Astrocyte (in vitro differentiated cells and primary cell): ENCODE data around the gene CD81. TPM values are rescaled to one million over a fixed set of nuclear protein-coding genes. Genes with fewer than 3 reads are reported as not detected.
"Not testable (repeated sequence)": the region's sequence is repeated elsewhere in the genome, so short reads cannot be mapped to it uniquely, and the experiment has no call there.

Experiments used
- DNase-seq: peaks from one replicate; pipeline ENCODE4 v3.0.0-alpha.2; 2010; ENCODE audit warnings: low read depth
- FAIRE-seq: peaks from 2 replicates; lab custom pipeline; 2011; peaks lifted over from hg19 to GRCh38; lab: Jason Lieb, UNC
- H2AFZ ChIP-seq: 2 replicates; pipeline ENCODE4 v1.6.0; 2012; ENCODE audit warnings: low read depth, low read length, inconsistent platforms
- H3K27ac ChIP-seq: 2 replicates; pipeline ENCODE4 v1.5.1; 2011; ENCODE audit warnings: low read depth, low read length, inconsistent platforms
- H3K27me3 ChIP-seq: 2 replicates; pipeline ENCODE4 v1.6.0; 2011; ENCODE audit warnings: low read length, inconsistent platforms; ENCODE audit not compliant: insufficient read depth
- H3K36me3 ChIP-seq: 2 replicates; pipeline ENCODE4 v1.5.1; 2011; ENCODE audit warnings: low read length, inconsistent platforms; ENCODE audit not compliant: insufficient read depth
- H3K4me1 ChIP-seq: 2 replicates; pipeline ENCODE4 v1.5.1; 2011; ENCODE audit warnings: low read length, inconsistent platforms; ENCODE audit not compliant: insufficient read depth
- H3K4me2 ChIP-seq: 2 replicates; pipeline ENCODE4 v1.6.0; 2012; ENCODE audit warnings: low read length, inconsistent platforms
- H3K4me3 ChIP-seq: 2 replicates; pipeline ENCODE4 v1.5.1; 2011; ENCODE audit warnings: low read depth, mild to moderate bottlenecking, low read length, inconsistent platforms; ENCODE audit not compliant: insufficient read depth
- H3K79me2 ChIP-seq: 2 replicates; pipeline ENCODE4 v1.6.0; 2012; ENCODE audit warnings: mild to moderate bottlenecking, low read length, inconsistent platforms; ENCODE audit not compliant: insufficient read depth
- H3K9ac ChIP-seq: 2 replicates; pipeline ENCODE4 v1.6.0; 2012; ENCODE audit warnings: mild to moderate bottlenecking, low read length, inconsistent platforms
- H3K9me3 ChIP-seq: 2 replicates; pipeline ENCODE4 v1.5.1; 2012; ENCODE audit warnings: low read depth, mild to moderate bottlenecking, low read length, inconsistent platforms; ENCODE audit not compliant: insufficient read depth
- H4K20me1 ChIP-seq: 2 replicates; pipeline ENCODE4 v1.6.0; 2012; ENCODE audit warnings: low read length, inconsistent platforms; ENCODE audit not compliant: insufficient read depth
- H3K27ac Mint-ChIP-seq: one replicate; pipeline ENCODE4 v1.8.0; 2021; ENCODE audit warnings: mild to moderate bottlenecking, mixed read lengths; ENCODE audit not compliant: unreplicated experiment
- H3K27me3 Mint-ChIP-seq: one replicate; pipeline ENCODE4 v1.8.0; 2021; ENCODE audit warnings: low read depth, mixed read lengths; ENCODE audit not compliant: unreplicated experiment
- H3K36me3 Mint-ChIP-seq: one replicate; pipeline ENCODE4 v1.8.0; 2021; ENCODE audit warnings: low read depth, mixed read lengths; ENCODE audit not compliant: unreplicated experiment
- H3K4me1 Mint-ChIP-seq: one replicate; pipeline ENCODE4 v1.8.0; 2021; ENCODE audit warnings: low read depth, mixed read lengths; ENCODE audit not compliant: unreplicated experiment
- H3K4me3 Mint-ChIP-seq: one replicate; pipeline ENCODE4 v1.8.0; 2021; ENCODE audit warnings: mild to moderate bottlenecking, moderate library complexity, mixed read lengths; ENCODE audit not compliant: unreplicated experiment
- H3K9me3 Mint-ChIP-seq: one replicate; pipeline ENCODE4 v1.8.0; 2021; ENCODE audit warnings: mild to moderate bottlenecking, mixed read lengths; ENCODE audit not compliant: unreplicated experiment
- CTCF ChIP-seq: IDR thresholded peaks from 2 replicates; pipeline ENCODE4 v1.5.1; 2011; ENCODE audit warnings: low read depth, mild to moderate bottlenecking, inconsistent platforms, low read length, moderate library complexity; ENCODE audit not compliant: insufficient read depth
- EZH2 ChIP-seq: IDR thresholded peaks from 2 replicates; pipeline ENCODE4 v1.6.1; 2012; ENCODE audit warnings: mild to moderate bottlenecking, low read length, inconsistent platforms; ENCODE audit not compliant: insufficient read depth
- total RNA-seq: library from RNA; stranded (reverse); gene quantifications from 2 replicates; pipeline ENCODE4 v1.2.1, GENCODE V29; 2021

Gene CD81
- total RNA-seq, 1 donor from 2014 or later: 625 TPM

GRCh38 chr11:2331404-2331803 lies 45.7 kb upstream of the CD81 start:
- Histone ChIP-seq H3K9ac (no peak overlapping the region), H3K4me1 (no peaks in the 10 kb centered on the region), H4K20me1 (no peaks in the 10 kb centered on the region), H3K4me3 (no peak overlapping the region), H3K27ac (no peak overlapping the region), H2AFZ (no peak overlapping the region), H3K79me2 (no peaks in the 10 kb centered on the region), H3K4me2 (no peak overlapping the region), H3K9me3 (peaks cover 7% of the 10 kb centered on the region), H3K36me3 (no peaks in the 10 kb centered on the region), H3K27me3 (peaks cover 6% of the 10 kb centered on the region)
- FAIRE-seq (no peak), DNase-seq (no peak)
- Mint-ChIP-seq H3K4me1 (peaks cover under 1% of the 10 kb centered on the region), H3K9me3 (peaks cover 10% of the 10 kb centered on the region), H3K27me3 (peaks cover 19% of the 10 kb centered on the region), H3K27ac (no peak overlapping the region), H3K36me3 (peaks cover 4% of the 10 kb centered on the region), H3K4me3 (no peak overlapping the region)
- TF ChIP-seq CTCF: no peak
- TF ChIP-seq EZH2: no peak

- not testable (repeated sequence) for FAIRE-seq
Measured at GRCh38 chr11:2332569-2332968, 44.5 kb upstream of the CD81 start.

GRCh38 chr11:2333486-2334205 lies 43.5 kb upstream of the CD81 start:
- not testable (repeated sequence) for FAIRE-seq, H2AFZ ChIP-seq, H3K36me3 Mint-ChIP-seq, H3K9me3 ChIP-seq, H4K20me1 ChIP-seq, H3K9ac ChIP-seq, H3K4me1 ChIP-seq, H3K27ac Mint-ChIP-seq, H3K4me3 Mint-ChIP-seq, H3K4me3 ChIP-seq, H3K36me3 ChIP-seq, H3K9me3 Mint-ChIP-seq, H3K4me2 ChIP-seq, H3K4me1 Mint-ChIP-seq, DNase-seq, H3K79me2 ChIP-seq, H3K27ac ChIP-seq, H3K27me3 ChIP-seq
- peaks cover 19% of the 10 kb centered on the region for H3K27me3 Mint-ChIP-seq

More at GRCh38 chr11:2332569-2332968, 44.5 kb upstream of the CD81 start:
- not testable (repeated sequence) for H3K4me1 ChIP-seq, H3K79me2 ChIP-seq, H2AFZ ChIP-seq, H3K36me3 Mint-ChIP-seq, H3K27me3 ChIP-seq, H4K20me1 ChIP-seq, H3K9me3 Mint-ChIP-seq, H3K27ac Mint-ChIP-seq, H3K9ac ChIP-seq, H3K27ac ChIP-seq, H3K4me3 ChIP-seq, H3K4me1 Mint-ChIP-seq, H3K36me3 ChIP-seq, H3K9me3 ChIP-seq, H3K4me3 Mint-ChIP-seq, H3K4me2 ChIP-seq, DNase-seq
- peaks cover 28% of the 10 kb centered on the region for H3K27me3 Mint-ChIP-seq

- not testable (repeated sequence) for H3K79me2 ChIP-seq, DNase-seq, H3K27ac ChIP-seq, H3K36me3 ChIP-seq, H3K9ac ChIP-seq, H2AFZ ChIP-seq, FAIRE-seq, H3K9me3 Mint-ChIP-seq, H3K4me2 ChIP-seq, H3K4me3 ChIP-seq, H3K4me1 Mint-ChIP-seq, H4K20me1 ChIP-seq, H3K27me3 ChIP-seq, H3K4me1 ChIP-seq, H3K36me3 Mint-ChIP-seq, H3K27ac Mint-ChIP-seq, H3K4me3 Mint-ChIP-seq, H3K9me3 ChIP-seq
- H3K27me3 Mint-ChIP-seq: peaks cover 20% of the 10 kb centered on the region
Measured at GRCh38 chr11:2335286-2335685, 41.8 kb upstream of the CD81 start.

- not testable (repeated sequence) for H3K9ac ChIP-seq, H4K20me1 ChIP-seq, H2AFZ ChIP-seq, H3K27me3 ChIP-seq, H3K36me3 Mint-ChIP-seq, DNase-seq, H3K9me3 Mint-ChIP-seq, H3K4me3 ChIP-seq, H3K4me3 Mint-ChIP-seq, H3K9me3 ChIP-seq, H3K79me2 ChIP-seq, H3K36me3 ChIP-seq, H3K27ac ChIP-seq, H3K27ac Mint-ChIP-seq, H3K4me2 ChIP-seq, H3K4me1 Mint-ChIP-seq, H3K4me1 ChIP-seq
- H3K27me3 Mint-ChIP-seq: peaks cover 23% of the 10 kb centered on the region
- peak; percentile 54 for FAIRE-seq
Measured at GRCh38 chr11:2338760-2339159, 38.4 kb upstream of the CD81 start.
